Pancreas (tissue), 10 donors: ENCODE data around the gene STYX. TPM values are rescaled to one million over a fixed set of nuclear protein-coding genes. Genes with fewer than 3 reads are reported as not detected.
"Not testable (repeated sequence)": the region's sequence is repeated elsewhere in the genome, so short reads cannot be mapped to it uniquely, and the experiment has no call there.

Source experiments
- ATAC-seq, 4 donors: fragments of 200-7000 bp; cut with Tn5 transposase; one replicate each; pipeline versions ENCODE4 v1.8.0 to v1.9.1; 2020; ENCODE audit warnings: mild to moderate bottlenecking in 4 of 4, moderate library complexity in 4 of 4
- DNase-seq, 6 donors: peaks; one replicate each; pipeline ENCODE4 v3.0.0-alpha.2; 2020
- FAIRE-seq: peaks from 2 replicates; lab custom pipeline; 2012; peaks lifted over from hg19 to GRCh38; lab: Jason Lieb, UNC
- H3K27ac ChIP-seq, 4 donors: fragments of 200-600 bp; sonication (generic); 1 replicate in 3 of 4; 2 replicates in 1 of 4; pipeline versions ENCODE4 v1.5.0 to v1.8.0; 2020
- H3K27me3 ChIP-seq, 4 donors: fragments of 200-600 bp; one replicate each; pipeline ENCODE4 v1.8.0; 2021
- H3K36me3 ChIP-seq, 3 donors: fragments of 200-600 bp; sonication (generic) in 1 of 3; one replicate each; pipeline versions ENCODE4 v1.5.0 to v1.8.0; 2020 to 2021
- H3K4me1 ChIP-seq, 3 donors: fragments of 200-600 bp; one replicate each; pipeline ENCODE4 v1.8.0; 2021
- H3K4me3 ChIP-seq, 4 donors: fragments of 200-600 bp; sonication (generic) in 2 of 4; one replicate each; pipeline versions ENCODE4 v1.5.0 to v1.8.0; 2020 to 2021
- H3K9me3 ChIP-seq, 4 donors: fragments of 200-600 bp; one replicate each; pipeline ENCODE4 v1.8.0; 2021
- CTCF ChIP-seq, 4 donors: fragments of 200-600 bp; sonication (generic) in 3 of 4; IDR thresholded peaks; one replicate each; pipeline versions ENCODE4 v1.5.0 to v1.8.0; 2021; ENCODE audit warnings: antibody characterized with exemption in 4 of 4
- WGBS, 2 donors: extraction: QIAGEN DNeasy Blood & Tissue Kit; methylation state at CpG; one replicate each; pipeline ENCODE4 v1.1.7; 2013; 5-methylcytosine and 5-hydroxymethylcytosine counted together
- intact Hi-C, 3 donors: fragments of 100-400 bp; cut with DNase I; formaldehyde crosslinking; loops; one replicate each; pipeline versions ENCODE4 v1.11.1 to v1.14.2; 2022
- polyA plus RNA-seq, 2 donors: library from polyadenylated mRNA; stranded (reverse); fragments of 200-250 nt; gene quantifications; one replicate each; pipeline ENCODE4 v1.2.3, GENCODE V29; 2013
- total RNA-seq, 6 donors: library from RNA; stranded (reverse); fragmentation: NEBNext Ultra II Directional in 4 of 6; extraction: Animal tissue kit (Norgen Biotek cat#: 25700) in 4 of 6; gene quantifications; one replicate each; pipeline versions ENCODE4 v1.2.1 to v1.2.4, GENCODE V29; 2021 to 2023
- donor health status: healthy with polysubstance abuse.
- donor health status: DM: no; HTN: no; CAD: no; lungs with moderate emphysema.
- donor health status: DM: no; HTN: no; CAD: no.
- donor health status: control.
- donor health status: control.
- donor health status: Bipolar disorder and iron deficiency.
- donor health status: DM: yes; HTN: yes; CAD: no.
- donor health status: DM: no; HTN: no; CAD: no.
- donor health status: DM: no; HTN: no; CAD: no.
- donor health status: DM: yes; HTN: yes; CAD: no.

Gene STYX
- total and polyA plus RNA-seq, 8 donors, result 2.9 to 7.8 (median 5.1) TPM

- H3K27ac ChIP-seq, result peak overlapping the region in 1 of 4 donors; percentile 17
- TF ChIP-seq CTCF (IDR thresholded peaks at IDR 0.05), result no peak
- peak; percentile 61 to 85 (median 74) for ATAC-seq
- no peak overlapping the region for H3K4me3 ChIP-seq
- intact Hi-C loops, result no loop called here
- peaks cover 0 to 14% (median 0%) of the 10 kb centered on the region in 3 donors for H3K36me3 ChIP-seq
- H3K4me1 ChIP-seq, result peaks cover 0 to 10% (median 6%) of the 10 kb centered on the region in 3 donors
- 40 to 46% methylated on average over 8 of the region's 8 CpGs for WGBS, 2 donors
- no peak for DNase-seq
- FAIRE-seq, result no peak
- H3K9me3 ChIP-seq, result no peaks in the 10 kb centered on the region
- H3K27me3 ChIP-seq, result no peaks in the 10 kb centered on the region
These were observed 18.8 kb downstream of the STYX start for GRCh38 chr14:52748647-52749292.

DNA sequence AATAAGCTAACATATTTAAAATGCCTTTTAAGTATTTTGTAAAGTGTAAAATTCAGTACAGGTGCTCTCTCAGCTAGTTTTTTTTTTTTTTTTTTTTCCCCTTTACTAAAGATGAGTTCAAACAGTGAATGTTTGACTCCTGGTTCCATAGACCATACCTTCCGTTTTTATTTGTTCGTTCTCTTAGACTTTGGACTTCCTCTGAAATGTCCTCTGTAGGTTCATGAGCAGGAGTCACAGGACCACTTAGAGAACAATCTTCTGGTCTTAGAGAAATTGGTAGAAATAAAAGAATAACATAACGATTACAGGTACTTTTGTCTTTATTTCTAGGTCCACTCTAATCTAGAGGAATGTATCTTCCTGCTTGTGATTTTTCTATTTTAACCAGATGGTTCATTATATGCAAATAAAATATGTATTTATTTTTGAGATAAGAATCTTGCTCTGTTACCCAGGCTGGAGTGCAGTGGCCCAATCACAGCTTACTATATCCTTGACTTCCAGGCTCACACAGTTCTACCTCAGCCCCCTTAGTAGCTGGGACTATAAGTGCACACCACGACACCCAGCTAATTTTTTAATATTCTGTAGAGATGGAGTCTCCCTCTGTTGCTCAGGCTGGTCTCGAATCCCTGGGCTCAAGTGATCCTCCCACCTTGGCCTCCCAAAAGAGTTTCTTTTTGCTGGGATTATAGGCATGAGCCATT, 25.8 kb downstream of the STYX start:
- ATAC-seq (no peak), DNase-seq (no peak), FAIRE-seq (no peak)
- Histone ChIP-seq H3K27ac (no peak overlapping the region), H3K9me3 (no peaks in the 10 kb centered on the region), H3K4me3 (no peak overlapping the region), H3K36me3 (peaks cover 0 to 10% (median 0%) of the 10 kb centered on the region in 3 donors), H3K4me1 (no peaks in the 10 kb centered on the region), H3K27me3 (no peaks in the 10 kb centered on the region)
- 65 to 69% methylated on average over 5 of the region's 5 CpGs for WGBS, 2 donors
- TF ChIP-seq CTCF (IDR thresholded peaks at IDR 0.05), result no peak
- intact Hi-C loops, result no loop called here

DNA sequence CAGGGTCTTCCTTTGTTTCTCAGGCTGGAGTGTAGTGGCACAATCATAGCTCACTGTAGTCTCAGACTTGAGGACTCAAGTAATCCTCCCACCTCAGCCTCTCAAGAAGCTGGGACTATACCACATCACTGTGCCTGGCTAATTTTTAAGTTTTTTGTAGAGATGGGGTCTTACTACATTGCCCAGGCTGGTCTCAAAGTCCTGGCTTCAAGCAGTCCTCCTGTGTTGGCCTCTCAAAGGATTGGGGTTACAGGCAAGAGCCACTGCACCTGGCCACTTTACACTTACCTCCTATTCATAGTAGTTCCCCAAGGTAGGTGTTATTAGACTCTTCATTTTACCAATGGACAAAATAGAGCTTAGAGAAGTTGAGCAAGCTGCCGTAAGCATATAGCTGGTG, 29.2 kb downstream of the STYX start:
- 94 to 96% methylated on average over 1 of the region's 1 CpG for WGBS, 2 donors
- FAIRE-seq, result no peak
- intact Hi-C loops, result no loop called here

GRCh38 chr14:52762923-52763322, 33.0 kb downstream of the STYX start:
- intact Hi-C loops, H3K9me3 ChIP-seq: not testable (repeated sequence)
- 95 to 96% methylated on average over 4 of the region's 4 CpGs for WGBS, 2 donors

More for the DNA sequence above, 29.2 kb downstream of the STYX start:
- Histone ChIP-seq H3K36me3 (peaks cover 0 to 10% (median 0%) of the 10 kb centered on the region in 3 donors), H3K27ac (no peak overlapping the region), H3K4me3 (no peak overlapping the region), H3K27me3 (no peaks in the 10 kb centered on the region), H3K9me3 (no peaks in the 10 kb centered on the region), H3K4me1 (no peaks in the 10 kb centered on the region)
- ATAC-seq (no peak), DNase-seq (no peak)
- no peak for TF ChIP-seq CTCF (IDR thresholded peaks at IDR 0.05)

DNA sequence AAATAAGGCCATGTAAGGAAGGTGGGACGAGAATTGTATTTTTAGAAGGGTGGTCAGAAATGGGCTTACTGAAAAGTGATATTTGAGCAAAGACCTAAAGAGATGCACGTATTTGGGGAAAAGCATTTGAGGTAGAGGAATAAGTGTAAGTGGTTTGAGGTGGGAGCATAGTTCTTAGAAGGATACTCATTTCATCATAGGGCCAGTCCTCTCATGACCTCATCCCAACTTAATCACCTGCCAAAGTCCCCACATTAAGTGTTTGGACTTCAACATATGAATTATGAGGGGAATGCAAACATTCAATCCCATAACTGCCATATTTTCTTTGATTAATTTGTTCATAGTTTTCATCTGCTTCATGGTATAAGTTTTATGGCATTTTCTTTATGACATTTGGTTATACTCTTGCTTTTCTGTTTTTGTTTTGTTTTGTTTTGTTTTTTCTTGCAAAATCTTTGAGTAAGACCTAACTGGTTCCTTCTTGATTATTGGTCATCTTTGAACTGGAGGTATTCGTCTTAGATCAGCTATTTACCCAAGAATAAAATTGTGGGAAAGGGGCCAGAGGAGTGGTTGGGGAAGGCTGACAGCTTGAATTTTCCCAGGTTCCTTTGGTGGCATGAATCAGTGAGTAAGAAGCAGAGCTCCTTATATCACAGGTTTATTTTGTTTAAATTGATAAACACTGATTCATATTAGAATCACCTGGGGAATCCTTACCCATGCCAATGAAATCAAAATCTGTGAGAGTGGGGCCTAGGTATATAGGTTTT, 37.3 kb downstream of the STYX start:
- Histone ChIP-seq H3K27me3 (no peaks in the 10 kb centered on the region), H3K27ac (no peak overlapping the region), H3K4me3 (no peak overlapping the region), H3K36me3 (peaks cover 0 to 15% (median 4%) of the 10 kb centered on the region in 3 donors), H3K4me1 (no peaks in the 10 kb centered on the region), H3K9me3 (no peaks in the 10 kb centered on the region)
- ATAC-seq (peak in 3 of 4 donors; percentile 61 to 82 (median 64)), DNase-seq (peak in 1 of 6 donors; percentile 11), FAIRE-seq (no peak)
- intact Hi-C loops, result no loop called here
- TF ChIP-seq CTCF (IDR thresholded peaks at IDR 0.05), result no peak
- WGBS, 2 donors, result 79 to 80% methylated on average over 3 of the region's 3 CpGs

More at GRCh38 chr14:52762923-52763322, 33.0 kb downstream of the STYX start:
- H3K27ac ChIP-seq, ATAC-seq, H3K4me1 ChIP-seq, H3K4me3 ChIP-seq, H3K27me3 ChIP-seq, FAIRE-seq, DNase-seq: not testable (repeated sequence)
- H3K36me3 ChIP-seq, result peaks cover 0 to 13% (median 0%) of the 10 kb centered on the region in 3 donors
